A549 (cell line): Measurements from ENCODE around the gene SLX9.

Experiments used
- CEBPB ChIP-seq, 2 experiments: fragments of >200 bp in 1 of 2; sonication (Bioruptor Twin) in 1 of 2; formaldehyde crosslinking in 1 of 2; IDR thresholded peaks; 2 replicates each; pipeline ENCODE4 v1.6.1; 2012 to 2016
- HOXB5 ChIP-seq: fragments of 250-450 bp; sonication (Bioruptor Pico); IDR thresholded peaks from 2 replicates; pipeline ENCODE4 v1.5.0; 2020; ENCODE audit warnings: mild to moderate bottlenecking, moderate library complexity
- JUN ChIP-seq, 2 experiments: fragments of >200 bp; sonication (Bioruptor Twin); formaldehyde crosslinking; IDR thresholded peaks; 2 replicates in 1 of 2; 3 replicates in 1 of 2; pipeline ENCODE4 v1.6.1; 2016 to 2017
- NR3C1 ChIP-seq: fragments of >200 bp; sonication (Bioruptor Twin); formaldehyde crosslinking; IDR thresholded peaks from 3 replicates; pipeline ENCODE4 v1.6.1; 2017
- POLR2A ChIP-seq: IDR thresholded peaks from 2 replicates; pipeline ENCODE4 v1.6.1; 2012; ENCODE audit warnings: mild to moderate bottlenecking, low read length
- POLR2AphosphoS2 ChIP-seq: conservative IDR thresholded peaks from 2 replicates; pipeline ENCODE4 v1.6.1; 2012; ENCODE audit warnings: low read length, improper control_type of control experiment, inconsistent platforms
- ZNF302 ChIP-seq: fragments of 250-450 bp; sonication (Bioruptor Pico); IDR thresholded peaks from 2 replicates; pipeline ENCODE4 v1.9.0; 2021; ENCODE audit warnings: inconsistent platforms, mild to moderate bottlenecking, moderate library complexity
- TF ChIP-seq, protein P1 (sequence below): fragments of >200 bp; sonication (Bioruptor Twin); formaldehyde crosslinking; IDR thresholded peaks from 3 replicates; pipeline ENCODE4 v1.5.1; 2016
- TF ChIP-seq, protein P2 (sequence below): fragments of 250-450 bp; sonication (Bioruptor Pico); IDR thresholded peaks from 2 replicates; pipeline ENCODE4 v1.5.0; 2021; ENCODE audit warnings: mild to moderate bottlenecking, moderate library complexity, borderline replicate concordance

DNA sequence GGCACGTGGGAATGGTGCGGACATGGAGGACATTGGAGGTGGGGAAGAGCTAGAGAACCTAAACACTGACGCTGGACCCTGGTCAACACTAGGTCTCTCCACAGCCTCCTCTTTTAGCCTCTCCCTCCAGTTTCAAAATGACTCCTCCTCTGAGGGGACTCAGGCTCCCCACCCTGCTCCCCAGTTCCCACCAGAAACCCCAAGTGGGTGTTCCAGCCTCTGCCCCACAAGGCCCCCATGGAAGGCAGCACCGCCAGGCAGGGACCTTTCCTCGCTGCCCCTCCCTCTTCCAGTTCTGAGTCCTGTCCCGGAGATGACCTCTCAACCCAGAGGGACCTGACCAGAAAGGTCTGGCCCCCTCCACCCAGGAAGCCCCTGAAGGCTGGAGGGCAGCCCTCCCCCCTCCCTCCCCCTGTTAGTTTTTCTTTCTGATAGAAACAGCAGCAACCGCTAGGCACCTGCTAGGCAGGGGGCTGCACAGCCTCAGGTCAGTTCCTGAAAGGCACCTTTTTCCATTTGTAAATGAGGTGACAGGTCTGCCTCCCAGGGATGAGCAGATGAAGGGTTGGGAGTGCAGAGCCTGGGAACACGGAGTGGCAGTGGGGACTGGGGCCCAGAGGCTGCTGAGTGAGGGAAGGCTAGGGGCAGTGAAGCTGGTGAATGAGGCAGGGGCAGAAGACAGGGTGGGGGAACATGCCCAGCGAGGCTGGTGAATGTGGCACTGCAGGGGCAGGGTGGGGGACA is 9.9 kb upstream of the SLX9 start:
- TF ChIP-seq, protein P1, sequence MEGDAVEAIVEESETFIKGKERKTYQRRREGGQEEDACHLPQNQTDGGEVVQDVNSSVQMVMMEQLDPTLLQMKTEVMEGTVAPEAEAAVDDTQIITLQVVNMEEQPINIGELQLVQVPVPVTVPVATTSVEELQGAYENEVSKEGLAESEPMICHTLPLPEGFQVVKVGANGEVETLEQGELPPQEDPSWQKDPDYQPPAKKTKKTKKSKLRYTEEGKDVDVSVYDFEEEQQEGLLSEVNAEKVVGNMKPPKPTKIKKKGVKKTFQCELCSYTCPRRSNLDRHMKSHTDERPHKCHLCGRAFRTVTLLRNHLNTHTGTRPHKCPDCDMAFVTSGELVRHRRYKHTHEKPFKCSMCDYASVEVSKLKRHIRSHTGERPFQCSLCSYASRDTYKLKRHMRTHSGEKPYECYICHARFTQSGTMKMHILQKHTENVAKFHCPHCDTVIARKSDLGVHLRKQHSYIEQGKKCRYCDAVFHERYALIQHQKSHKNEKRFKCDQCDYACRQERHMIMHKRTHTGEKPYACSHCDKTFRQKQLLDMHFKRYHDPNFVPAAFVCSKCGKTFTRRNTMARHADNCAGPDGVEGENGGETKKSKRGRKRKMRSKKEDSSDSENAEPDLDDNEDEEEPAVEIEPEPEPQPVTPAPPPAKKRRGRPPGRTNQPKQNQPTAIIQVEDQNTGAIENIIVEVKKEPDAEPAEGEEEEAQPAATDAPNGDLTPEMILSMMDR, result no peak
- TF ChIP-seq CEBPB (IDR thresholded peaks at IDR 0.05) (no peak), POLR2AphosphoS2 (no peak), JUN (IDR thresholded peaks at IDR 0.05) (no peak), ZNF302 (CRISPR knock-in tag) (no peak), HOXB5 (no peak), POLR2A (no peak), NR3C1 (no peak)
- TF ChIP-seq, protein P2, sequence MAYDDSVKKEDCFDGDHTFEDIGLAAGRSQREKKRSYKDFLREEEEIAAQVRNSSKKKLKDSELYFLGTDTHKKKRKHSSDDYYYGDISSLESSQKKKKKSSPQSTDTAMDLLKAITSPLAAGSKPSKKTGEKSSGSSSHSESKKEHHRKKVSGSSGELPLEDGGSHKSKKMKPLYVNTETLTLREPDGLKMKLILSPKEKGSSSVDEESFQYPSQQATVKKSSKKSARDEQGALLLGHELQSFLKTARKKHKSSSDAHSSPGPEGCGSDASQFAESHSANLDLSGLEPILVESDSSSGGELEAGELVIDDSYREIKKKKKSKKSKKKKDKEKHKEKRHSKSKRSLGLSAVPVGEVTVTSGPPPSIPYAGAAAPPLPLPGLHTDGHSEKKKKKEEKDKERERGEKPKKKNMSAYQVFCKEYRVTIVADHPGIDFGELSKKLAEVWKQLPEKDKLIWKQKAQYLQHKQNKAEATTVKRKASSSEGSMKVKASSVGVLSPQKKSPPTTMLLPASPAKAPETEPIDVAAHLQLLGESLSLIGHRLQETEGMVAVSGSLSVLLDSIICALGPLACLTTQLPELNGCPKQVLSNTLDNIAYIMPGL (CRISPR knock-in tag), result no peak
